NCI-H1930 (cell line): ENCODE results near the gene EXOC4.

Experiments used
- DNase-seq, 2 experiments: peaks; one replicate each; lab custom pipeline; 2025; lab: John Stamatoyannopoulos, UW

Gene EXOC4

DNA sequence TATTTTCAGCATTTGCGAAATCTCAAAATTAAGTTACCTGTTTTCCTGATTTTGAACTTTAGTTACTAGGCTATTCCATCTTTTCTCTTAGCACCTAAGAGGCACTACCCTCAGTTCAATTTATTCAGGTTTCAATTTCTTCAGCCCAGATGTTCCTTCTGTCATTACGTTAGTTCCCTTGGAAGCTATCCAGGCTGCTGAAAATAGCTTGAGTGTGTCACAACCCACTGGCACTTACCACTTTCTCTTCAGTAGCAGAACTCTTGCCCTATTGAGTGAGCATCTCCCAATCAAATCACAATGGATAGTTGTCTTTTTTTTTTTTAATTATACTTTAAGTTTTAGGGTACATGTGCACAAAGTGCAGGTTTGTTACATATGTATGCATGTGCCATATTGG lies 541.6 kb downstream of the EXOC4 start:
- no peak for DNase-seq

DNA sequence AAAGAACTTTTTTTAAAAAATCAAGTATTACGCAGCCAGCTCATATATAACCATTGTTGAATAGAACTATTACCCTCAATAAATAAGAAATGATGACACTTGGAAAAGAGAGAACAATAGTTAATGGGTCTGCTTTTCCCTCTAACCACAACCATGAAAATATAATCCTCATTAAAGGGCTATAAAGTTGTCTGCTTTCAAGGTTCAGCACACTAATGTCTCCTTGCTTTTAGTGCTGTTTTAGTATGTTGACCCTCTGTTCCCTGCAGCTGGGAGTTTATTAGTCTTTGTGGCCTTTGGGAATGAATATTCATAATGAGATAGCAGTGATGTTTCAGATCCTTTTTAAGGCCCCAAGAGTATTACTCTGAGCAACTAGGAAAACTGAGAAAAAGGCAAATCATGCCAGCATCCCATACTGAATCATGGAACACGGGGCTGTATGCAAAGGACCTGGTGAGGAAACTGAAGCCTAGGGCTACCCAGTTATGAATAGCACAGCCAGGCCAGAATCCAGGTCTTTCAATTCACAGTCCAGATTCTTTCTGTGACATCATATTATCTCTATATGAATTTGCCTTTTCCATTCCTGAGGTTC lies 542.3 kb downstream of the EXOC4 start:
- DNase-seq = peak in 1 of 2 experiments; percentile 23

DNA sequence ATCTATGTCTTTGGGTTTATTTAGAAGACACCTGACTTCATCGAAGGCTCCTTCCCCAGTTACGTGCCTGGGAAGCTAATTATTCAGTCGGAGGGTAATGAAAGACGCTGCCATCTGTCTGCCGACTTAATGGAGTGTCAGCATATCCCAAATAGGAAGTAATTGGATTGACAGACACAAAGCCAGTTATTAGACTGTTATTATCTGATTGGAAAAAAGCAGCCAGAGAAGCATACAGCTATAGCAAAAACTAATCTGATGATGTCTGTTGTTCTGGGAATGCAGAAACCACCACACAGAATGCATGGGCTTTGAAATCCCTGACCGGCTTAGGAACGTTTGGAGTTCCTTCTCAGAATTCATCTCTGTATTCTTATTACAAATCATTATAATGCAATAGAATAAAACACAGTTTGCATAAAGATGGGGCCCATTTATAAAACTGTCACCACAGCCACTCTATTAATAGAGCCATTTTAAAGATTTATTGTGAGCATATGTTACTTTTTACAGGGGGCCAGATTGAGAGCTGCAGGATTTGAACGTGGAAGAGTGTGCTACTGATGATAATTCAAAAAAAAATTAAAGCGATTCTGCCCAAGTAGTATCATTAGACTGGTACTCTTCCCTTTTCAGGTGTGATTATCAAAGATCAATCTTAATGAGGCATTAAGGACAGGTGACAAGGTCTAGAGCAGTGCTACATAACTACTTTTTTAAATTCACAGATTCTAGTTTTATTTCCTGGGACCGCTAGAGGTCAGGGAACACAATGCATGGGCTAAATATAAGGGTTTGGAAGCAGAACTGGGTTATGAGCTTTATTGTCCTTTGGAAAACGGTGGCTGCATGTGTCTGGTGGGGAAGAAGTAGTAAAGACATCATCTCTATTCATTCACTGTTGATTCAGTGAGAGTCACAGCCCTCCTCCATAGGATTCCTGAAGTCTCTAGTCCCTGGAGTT lies 544.2 kb downstream of the EXOC4 start:
- no peak for DNase-seq

DNA sequence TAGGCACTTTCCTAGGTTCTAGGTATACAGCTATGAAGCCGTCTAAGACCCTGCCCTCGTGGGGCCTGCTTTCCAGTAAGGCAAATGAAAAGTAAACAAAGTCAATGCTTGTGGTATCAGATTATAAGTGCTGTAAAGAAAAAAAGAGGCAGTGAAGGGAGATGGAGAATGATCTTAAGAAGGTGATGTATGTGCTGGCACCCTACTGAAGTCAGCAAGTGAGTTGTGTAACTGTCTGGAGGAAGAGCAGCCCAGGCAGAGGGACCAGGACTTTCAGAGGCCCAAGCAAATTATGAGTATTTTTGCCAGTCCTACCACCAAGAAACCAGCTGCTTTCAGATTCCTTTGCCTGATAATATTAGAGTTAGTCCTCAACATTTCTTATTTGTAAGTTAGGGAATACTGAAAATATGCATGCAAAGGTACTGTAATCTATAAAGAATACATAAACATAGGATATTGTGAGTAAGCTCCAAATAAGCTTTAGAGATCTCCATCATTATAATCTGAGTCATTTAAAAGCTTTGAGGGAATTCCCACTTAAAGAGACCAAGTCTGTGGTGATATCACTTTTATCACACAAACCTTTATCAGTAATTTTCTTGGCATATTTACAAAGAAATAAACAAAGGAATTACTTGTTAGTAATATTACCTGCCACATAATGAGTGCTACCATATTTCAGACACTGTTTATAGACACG lies 545.1 kb downstream of the EXOC4 start:
- DNase-seq = no peak

DNA sequence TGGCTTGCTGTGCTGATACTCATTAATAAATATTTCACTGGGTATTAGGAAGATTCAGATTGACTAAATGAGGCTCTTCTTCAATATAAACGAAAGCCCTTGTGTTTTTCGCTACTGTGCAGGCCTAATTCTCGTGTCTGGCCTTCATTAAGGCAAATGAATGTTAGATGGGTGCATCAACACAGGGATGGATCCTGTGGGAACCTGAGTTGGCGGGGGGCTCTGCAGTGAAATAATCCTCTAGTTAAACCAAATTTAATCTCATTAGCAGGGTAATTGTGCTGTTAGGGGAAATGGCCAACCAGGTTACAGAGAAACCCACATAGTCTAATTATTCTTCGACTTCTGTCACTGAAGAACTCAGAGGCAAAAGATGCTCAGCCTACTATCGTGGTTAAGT lies 548.5 kb downstream of the EXOC4 start:
- no peak for DNase-seq

DNA sequence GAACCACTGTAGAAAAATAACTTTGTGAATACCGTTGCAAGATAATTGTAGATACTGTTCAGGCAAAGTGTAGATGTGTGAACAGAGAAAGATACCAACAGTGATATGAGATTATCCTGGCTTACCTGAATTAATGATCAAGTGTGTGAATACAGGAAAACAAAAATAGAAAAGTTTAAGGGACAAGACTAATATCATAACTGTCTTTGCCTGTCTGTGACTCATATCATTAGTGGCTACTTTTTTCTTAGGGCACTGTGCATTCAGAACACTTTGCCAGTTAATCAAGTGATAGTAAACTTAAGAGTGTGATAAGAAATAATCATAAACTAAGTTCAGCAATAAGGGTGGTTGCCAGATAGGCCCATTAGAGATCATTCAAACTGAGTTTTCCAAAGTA lies 551.2 kb downstream of the EXOC4 start:
- DNase-seq = no peak

DNA sequence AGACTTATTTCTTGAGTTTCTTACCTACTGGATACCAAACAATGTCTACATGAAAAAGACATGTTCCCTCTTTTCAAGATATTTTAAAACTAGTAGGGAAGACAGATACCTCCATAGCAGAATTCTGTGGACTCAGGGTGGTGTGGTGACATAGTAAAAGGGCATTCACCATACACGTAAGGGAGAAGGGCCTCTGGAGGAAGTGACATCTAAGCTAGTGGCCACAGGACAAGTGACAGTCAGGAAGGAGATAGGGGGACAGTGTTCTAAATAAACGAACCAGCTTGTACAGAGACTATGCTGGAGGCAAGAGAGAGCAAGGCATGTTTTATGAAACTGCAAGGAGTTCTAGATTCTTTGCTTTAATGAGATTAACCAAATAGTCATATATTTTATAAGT lies 552.5 kb downstream of the EXOC4 start:
- no peak for DNase-seq

DNA sequence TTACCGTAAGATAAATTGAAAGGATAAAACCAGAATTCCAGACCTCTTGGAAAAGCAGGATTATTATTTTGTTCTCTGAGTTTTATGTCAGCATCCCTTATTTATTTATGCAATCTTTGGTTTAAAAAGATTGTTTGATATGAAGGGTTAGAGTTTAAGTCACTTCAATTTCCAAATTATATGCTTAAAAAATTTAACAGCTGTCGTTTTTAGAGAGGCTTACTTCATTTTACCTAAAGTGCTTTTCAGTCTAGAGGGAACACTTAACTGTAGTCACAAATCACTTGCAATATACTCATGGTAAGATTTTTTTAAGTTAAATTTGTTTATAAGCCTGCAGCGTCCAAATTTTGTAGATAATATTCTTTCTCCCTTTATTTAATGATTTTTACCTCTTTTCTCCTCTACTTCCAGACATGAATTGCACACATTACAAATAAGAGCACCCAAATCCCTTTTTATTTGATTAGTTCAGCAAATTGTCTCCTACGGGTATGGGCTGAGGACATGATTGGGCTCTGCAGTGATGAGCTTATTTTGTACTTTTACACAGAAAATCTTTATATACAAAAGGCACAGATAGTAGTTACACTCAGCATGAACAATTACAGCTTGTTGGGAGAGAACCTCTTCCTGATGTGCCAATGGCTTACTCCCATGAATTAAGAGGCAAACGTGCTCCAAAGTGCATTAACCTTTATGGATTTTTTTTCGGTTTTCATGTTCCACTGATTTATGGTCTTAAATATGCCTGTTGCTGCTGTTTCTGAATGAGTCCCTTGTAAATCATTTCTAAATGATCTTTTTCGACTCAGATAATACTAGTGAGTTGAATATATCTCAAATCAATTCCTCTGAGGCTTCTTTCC lies 555.0 kb downstream of the EXOC4 start:
- no peak for DNase-seq

DNA sequence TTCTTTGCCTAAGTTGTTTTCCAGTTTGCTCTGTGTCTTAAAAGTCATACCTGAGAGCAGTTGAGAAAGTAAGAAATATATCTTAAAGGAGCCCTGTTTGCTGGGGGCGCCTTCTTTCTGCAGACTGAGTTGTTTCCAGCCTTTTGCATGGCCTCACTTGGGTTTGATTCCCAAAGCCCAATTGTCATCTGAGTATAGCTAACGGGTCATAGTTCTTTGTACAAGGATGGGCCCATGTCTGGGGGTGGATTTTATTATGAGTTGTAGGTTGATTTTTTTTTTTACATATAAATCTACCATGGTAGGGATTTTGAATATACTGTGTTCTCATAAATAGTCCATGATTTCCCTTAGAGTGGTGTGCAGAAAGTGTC lies 555.6 kb downstream of the EXOC4 start:
- DNase-seq = no peak

DNA sequence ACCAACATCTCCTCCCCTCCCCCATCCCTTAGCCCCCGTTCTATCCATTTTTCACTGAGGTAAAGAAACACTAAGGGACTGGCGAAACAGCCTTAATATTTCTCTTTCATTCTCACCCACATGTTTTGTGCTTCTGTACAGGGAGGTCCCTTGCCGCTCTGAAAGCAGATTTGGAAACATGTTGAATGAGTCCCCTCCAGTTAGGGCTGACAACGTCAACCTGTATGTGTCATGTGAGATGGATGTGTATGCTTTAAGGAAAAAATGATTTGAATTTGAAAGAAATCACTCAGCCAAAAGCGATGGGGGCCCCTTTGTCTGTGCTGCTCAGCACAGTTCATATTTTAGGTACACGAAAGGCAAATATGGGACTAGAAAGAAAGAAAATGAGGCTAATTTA lies 560.0 kb downstream of the EXOC4 start:
- DNase-seq = no peak

DNA sequence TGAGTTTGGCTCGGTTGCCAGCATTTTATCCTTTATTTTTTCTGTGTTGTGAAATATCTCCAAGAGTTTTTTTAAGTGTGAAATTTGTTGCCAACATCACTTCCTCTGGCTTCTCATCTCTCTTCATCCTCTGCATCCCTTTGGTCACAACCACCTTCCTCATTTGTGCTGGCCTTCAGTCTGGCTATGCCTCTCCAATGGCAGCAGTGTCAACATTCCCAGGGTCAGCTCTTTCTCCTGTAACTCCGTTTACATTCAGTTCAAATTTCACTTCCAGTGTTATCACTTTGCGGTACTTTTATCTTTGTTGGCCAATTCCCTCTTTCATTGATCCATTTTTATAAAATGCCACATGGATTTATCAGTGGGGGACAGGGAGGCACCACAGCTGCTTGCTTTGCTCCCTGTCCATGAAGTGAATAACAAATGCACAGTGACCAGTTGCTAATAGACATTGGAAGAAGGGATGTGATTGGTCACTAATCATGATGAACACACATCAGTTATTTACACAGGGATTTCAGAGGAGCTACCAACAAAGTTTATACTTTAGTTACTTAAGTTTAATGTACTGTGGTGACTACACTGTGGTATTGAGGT lies 562.8 kb downstream of the EXOC4 start:
- no peak for DNase-seq

DNA sequence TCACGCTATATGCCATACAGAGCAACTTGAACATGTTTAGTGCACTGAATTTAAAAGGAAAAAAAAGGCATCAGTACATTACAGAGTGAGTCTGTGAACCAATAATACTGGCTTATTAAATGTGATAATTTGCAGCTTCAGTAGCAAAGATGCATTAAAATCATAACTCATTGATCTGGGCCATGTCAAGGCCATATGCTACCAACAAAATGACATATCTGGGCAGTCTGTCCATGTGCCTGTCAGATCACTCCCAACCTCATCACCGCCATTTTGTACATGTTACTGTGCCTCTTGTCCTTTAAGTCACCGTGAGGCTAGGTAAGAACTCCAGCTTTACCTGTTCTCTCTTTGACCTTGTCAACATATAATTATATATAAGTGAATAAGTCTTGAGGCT lies 566.8 kb downstream of the EXOC4 start:
- no peak for DNase-seq

DNA sequence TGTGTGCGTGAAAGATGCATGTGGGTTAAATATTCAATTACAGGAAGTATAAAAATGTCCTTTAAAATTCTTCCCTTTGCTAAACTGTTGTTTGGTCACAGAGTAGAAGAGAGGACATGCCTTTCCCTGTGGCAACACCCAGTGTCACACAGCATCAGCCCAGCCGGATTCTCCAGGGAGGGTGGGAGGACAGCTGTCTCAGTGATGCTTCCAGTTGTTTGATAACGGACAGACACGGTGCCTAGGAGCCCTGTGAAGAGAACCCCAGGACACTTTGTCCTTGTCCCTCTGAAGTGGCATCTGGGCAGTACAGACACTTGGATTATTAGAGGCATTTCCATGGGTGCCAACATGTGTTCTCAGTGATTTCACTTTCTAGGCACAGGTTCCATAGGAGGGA lies 567.7 kb downstream of the EXOC4 start:
- no peak for DNase-seq

DNA sequence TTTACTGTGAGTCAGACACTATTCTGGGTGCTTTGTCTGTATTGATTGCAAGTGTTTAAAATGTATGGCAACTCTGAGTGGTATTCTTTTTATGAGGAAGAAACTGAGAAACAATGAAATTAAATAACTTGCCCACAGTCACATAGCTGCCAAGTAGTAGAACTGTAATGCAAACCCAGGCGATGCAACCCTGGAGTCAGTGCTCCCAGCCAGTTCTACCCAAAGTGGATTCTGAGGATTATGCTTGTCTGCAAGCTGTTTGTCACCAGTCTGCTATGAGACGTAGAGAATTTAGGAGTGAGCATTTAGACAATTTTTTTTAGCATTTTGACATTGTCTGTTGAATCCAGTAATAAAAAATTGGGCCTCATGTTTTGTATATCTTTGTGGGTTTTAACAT lies 568.3 kb downstream of the EXOC4 start:
- DNase-seq = no peak

DNA sequence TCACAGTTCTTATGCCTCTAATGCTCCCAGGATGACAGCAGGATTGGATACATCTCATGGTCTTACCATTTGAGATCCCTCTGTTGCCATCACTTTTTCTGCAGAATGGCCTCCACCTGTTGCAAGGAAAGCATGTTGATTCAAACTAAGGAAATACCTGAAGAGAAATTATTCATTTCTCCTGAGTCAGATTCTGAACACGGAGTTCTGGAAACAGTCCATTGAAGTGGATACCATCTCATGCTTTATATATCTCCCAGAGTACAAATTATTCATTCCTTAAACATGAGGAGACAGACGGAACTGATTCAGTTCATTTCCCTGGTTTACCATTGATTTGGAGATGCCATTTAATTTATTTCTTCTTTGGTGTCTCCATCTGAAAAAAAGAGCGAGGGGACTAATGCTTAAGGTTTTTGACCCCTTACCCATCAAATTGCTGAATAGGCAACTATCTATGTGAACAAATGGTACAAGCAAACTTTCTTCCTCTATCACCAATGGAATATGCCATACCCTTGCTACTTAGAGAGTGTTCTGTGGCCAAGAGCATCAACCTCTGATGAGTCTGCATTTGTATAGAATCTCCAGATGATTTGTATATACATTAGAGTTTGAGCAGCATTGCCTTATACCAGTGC lies 569.2 kb downstream of the EXOC4 start:
- DNase-seq = no peak

DNA sequence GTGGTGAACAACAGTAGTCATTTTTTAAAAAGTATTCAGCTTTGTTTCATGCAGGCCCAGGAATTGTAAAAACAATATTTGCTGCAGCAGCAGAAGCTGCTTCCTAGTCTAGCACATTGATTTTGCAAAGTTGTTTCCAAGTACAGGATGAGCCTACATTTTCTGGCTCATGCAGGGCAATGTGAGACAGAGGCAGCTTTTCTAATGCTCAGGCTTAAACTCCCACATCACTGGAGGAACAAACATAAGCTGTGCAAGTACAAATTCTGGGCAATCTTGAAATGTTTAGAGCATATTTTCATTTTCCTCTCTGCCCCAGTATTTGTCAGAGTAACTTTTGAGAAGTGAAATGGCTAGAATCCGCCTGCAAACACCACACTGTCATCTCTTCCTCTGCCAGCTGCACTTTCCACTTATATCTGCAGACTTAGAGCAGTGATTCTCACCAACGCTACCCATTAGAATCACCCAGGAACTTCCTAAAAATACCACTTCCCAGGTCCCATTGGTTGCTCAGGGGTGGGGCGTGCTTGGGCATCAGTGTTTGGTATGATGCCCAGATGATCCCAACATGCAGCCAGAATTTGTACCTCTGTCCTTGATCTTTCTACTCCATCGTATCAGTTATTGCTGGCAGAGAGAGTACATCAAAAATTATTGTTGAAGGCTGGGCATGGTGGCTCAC lies 570.1 kb downstream of the EXOC4 start:
- DNase-seq = no peak

DNA sequence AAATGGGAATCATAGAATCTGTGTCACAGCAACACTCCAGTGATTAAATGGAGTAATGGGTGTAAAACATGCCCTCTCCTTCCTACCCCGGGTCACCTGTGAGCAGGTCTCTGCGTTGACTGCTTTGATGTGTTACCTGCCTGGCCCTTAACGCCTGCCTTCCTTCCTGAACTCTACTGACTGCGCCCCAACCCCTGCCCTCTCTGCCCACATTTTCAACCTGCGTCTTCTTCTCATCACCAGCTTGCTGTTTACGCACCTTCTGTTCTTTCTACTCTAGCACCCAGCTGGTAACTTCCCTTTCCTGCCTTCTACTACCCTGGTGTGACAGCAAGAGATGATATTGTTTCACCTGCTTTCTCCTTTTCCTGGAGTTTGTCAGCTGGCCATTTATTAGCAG lies 571.3 kb downstream of the EXOC4 start:
- no peak for DNase-seq

DNA sequence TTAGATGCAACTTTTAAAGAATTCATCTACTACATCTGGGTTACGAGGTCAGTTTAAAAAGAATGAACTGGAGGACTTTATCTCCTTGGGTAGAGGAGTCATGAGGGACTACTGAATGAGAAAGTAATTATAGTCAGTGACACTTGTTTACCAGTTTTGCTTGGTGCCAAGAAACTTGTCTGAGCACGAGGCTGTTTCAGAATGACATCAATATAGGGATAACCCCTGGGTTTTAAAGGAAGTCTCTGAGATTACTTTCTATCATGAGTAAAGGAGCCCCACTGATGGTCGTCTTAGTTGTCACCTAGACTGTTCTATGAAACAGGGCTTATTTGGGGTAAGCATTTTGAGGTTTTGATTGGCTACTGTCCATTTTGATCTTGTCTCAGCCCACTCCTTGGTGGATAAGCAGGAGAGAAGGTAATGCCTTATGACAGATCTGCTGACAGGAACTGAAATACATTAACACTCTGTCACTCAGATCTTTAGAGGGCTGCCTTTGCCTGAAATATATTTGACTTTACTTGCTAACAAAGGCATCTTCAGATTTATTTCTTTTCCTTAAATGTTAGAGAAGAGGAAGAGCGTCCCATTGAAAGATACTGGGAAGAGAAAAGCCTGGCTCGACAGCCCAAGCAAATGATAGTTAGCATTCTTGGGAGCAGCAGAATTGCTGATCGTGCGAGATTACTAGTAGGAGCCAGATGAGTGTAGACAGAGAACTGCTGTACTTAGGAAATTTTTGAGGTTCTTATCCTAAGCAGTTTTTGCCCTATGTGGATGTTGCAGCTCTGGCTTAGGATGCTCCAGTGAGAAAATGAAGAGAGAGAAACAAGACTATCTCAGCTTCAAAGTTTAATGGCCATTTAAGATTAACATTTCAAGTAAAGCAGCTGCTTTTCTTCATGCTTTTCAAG lies 575.1 kb downstream of the EXOC4 start:
- DNase-seq = no peak

DNA sequence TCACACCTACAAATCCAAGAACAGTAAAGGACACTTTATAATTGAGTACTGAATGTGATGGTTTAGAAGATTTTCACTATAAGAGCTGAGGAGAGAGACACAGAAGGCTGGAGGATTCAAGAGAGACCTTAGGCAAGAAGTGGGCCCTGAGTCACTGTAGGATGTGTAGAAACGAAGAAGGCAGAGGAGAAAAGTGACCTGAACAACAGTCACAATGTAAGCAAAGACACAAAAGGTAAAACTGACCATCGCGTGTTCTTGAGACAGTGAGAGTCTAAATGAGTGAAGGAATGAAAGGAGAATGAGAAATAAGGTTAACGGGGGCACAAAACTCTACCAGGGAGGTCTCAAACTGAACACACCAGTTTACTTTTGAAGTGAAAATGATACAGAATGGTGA lies 576.0 kb downstream of the EXOC4 start:
- no peak for DNase-seq
